ENCODE data around the gene MED1. TPM values are rescaled to one million over a fixed set of nuclear protein-coding genes. Genes with fewer than 3 reads are reported as not detected.
A peak's percentile ranks its signal among the peaks of the same experiment; 100 is the strongest.

The MED1 gene
- total RNA-seq, 1 experiment from 2014 or later, result 41.4 TPM

GRCh38 chr17:39357488-39357887, 93.6 kb downstream of the MED1 start:
- no peak for TF ChIP-seq POLR2AphosphoS5 (IDR thresholded peaks at IDR 0.05; ENCODE audit: low read depth, low read length)
- no peak for TF ChIP-seq SIN3A (IDR thresholded peaks at IDR 0.05; ENCODE audit: borderline replicate concordance, insufficient read depth, low read depth, low read length)
- TF ChIP-seq REST (IDR thresholded peaks at IDR 0.05; ENCODE audit: insufficient read depth in 1 of 2, low read depth in 2 of 2, low read length in 1 of 2), result no peak
- TF ChIP-seq TCF7L2 (IDR thresholded peaks at IDR 0.05; ENCODE audit: low read depth, low read length), result no peak
- no peak overlapping the region for H3K4me3 ChIP-seq (ENCODE audit: low read depth in 2 of 2, low read length in 2 of 2)
- no peaks in the 10 kb centered on the region for H3K4me1 ChIP-seq (ENCODE audit: control insufficient read depth, insufficient read depth, low read length)
- BruUV-seq (replicated peaks), result TSS peak; percentile 26
- no peaks in the 10 kb centered on the region for H3K9me3 ChIP-seq (ENCODE audit: control insufficient read depth, insufficient read depth, low read depth, low read length)
- H3K27ac ChIP-seq (ENCODE audit: low read length), result no peak overlapping the region
- DNase-seq (ENCODE audit: low read depth, low spot score) (no peak), ATAC-seq (no peak)
- no peaks in the 10 kb centered on the region for H3K36me3 ChIP-seq (ENCODE audit: control insufficient read depth, insufficient read depth, low read length)
- POLR2A ChIA-PET, result no interaction called here
- CTCF ChIA-PET, result interaction anchor here (0.6 kb wide), 1 partner anchor 79 kb away, joined by 6 read pairs; no protein-coding TSS in a partner anchor
- in situ Hi-C loops (cut with HindIII; ENCODE audit: low pct_unique_long_range_greater_than_20kb, low sequenced_read_pairs) (no loop called here), intact Hi-C loops (cut with micrococcal nuclease; ENCODE audit: unreplicated experiment) (no loop called here)
- H3K27me3 ChIP-seq (ENCODE audit: control insufficient read depth, insufficient read depth, low read length), result no peaks in the 10 kb centered on the region

Other genes starting within 250 kb of the MED1 start
- 0.08 TPM for gene STAC2, start 225.3 kb downstream of the MED1 start, total RNA-seq (2021; ENCODE audit: unreplicated experiment)
- gene FBXL20, start 49.6 kb downstream of the MED1 start, total RNA-seq (2021; ENCODE audit: unreplicated experiment), result 9.9 TPM
- 57.8 TPM for gene CDK12, start 10.2 kb upstream of the MED1 start, total RNA-seq (2021; ENCODE audit: unreplicated experiment)
- not detected for gene NEUROD2, start 156.7 kb upstream of the MED1 start, total RNA-seq (2021; ENCODE audit: unreplicated experiment)
- gene PPP1R1B, start 175.7 kb upstream of the MED1 start, total RNA-seq (2021; ENCODE audit: unreplicated experiment), result 45.7 TPM
- gene STARD3, start 185.9 kb upstream of the MED1 start, total RNA-seq (2021; ENCODE audit: unreplicated experiment), result 44.8 TPM
- 1.6 TPM for gene TCAP, start 214.1 kb upstream of the MED1 start, total RNA-seq (2021; ENCODE audit: unreplicated experiment)
- 2.4 TPM for gene PNMT, start 217.2 kb upstream of the MED1 start, total RNA-seq (2021; ENCODE audit: unreplicated experiment)
- gene PGAP3, start 236.8 kb upstream of the MED1 start, total RNA-seq (2021; ENCODE audit: unreplicated experiment), result 21.8 TPM
- 68.6 TPM for gene ERBB2, start 248.8 kb upstream of the MED1 start, total RNA-seq (2021; ENCODE audit: unreplicated experiment)

All from Panc1 (cell line).